Stimulated activated CD8-positive, alpha-beta memory T cell treated with anti-CD3 and anti-CD28 coated beads, Interleukin-2, amount 100 ng/mL, for 48 hours (primary cell): Measurements from ENCODE around the gene ITCH.

ENCODE experiments used
- DNase-seq, 2 donors: peaks; one replicate each; pipeline ENCODE4 v3.0.0-alpha.2; 2020; ENCODE audit warnings: low read depth in 2 of 2

The ITCH gene

DNA sequence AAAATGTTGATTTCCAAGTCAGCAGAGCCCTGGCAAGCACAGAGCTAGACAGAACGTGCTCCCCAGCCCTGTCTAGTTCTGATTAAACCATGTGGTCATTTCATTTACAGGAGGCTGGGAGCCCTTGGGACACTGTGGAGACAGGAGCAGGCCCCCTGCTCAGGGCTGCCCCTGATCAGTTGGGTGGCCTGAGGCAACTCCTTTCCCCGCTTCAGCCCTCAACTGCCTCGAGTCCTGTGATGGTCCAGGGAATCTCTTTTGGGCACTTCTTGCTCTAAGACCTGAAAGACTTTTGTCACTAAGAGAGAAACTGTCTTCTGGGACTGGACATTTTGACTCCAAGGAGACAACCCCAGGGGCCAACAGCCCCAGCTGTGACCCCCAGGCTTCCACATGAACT lies 166.7 kb downstream of the ITCH start:
- DNase-seq: no peak

DNA sequence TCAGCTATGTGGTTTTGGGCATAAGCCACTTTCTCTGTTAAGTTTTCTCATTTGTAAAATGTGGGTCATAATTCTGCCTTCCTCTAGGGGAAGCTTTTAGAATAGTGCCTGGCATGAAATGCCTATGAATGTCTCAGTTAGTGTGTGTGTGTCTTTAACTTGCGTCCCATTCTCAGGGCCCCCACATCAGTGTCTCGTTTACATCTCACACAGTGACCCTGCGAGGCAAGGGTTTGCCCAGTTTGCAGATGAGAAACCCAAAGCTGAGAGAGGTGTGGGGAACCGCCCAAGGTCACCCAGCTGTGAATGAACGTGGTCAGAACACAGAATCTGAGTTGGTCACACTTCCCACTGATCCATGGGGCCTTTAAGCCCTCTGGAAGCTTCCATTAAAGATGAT lies 167.3 kb downstream of the ITCH start:
- no peak for DNase-seq

DNA sequence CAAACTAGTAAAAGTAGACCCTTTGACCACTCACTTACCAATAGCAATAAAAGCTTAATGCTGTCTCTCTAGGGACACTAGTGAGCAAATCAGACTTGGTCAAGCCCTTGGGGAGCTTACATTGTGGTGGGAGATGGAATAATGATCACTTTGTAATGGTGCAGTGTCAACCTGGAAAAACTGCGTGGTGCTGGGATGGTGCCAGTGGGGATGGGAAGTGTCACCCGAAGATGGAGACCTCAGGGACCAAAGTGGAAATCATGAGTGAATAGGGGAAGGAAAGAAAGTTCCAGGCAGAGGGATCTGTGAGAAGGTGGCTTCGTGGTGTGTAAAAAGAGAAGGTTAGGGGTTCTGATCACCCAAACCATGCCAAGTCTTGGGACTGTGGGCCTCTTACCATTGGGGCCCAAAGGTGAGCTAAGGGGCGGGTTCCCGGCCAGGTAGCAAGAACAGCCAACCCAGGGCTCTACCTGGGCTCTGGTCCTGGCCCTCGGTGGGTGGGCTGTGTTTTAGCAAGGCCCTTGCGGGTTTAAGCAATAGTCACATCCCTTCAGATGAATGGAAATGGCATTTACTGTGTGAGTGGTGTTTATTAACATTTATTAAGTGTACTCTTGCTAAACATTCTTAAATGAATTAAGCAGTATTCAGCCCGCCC lies 168.7 kb downstream of the ITCH start:
- no peak for DNase-seq

DNA sequence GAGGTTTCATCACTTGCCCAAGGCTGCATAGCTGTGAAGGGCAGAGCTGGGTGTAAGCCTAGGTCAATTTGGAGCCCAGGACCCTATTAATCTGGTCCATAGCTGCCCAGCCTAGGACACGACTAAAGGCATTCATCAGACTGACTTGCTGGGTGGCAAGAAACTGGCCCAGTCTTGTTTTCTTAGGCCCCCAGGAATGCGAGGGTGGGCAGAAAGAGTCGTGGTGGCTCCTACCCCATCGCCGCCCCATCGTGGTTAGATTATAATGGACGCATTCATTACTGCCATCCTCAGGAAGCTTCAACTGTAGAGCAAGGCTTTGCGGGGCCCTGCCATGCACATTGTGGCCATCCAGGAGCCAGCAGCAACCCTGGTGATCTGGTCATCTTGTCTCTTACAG lies 169.2 kb downstream of the ITCH start:
- DNase-seq: no peak

DNA sequence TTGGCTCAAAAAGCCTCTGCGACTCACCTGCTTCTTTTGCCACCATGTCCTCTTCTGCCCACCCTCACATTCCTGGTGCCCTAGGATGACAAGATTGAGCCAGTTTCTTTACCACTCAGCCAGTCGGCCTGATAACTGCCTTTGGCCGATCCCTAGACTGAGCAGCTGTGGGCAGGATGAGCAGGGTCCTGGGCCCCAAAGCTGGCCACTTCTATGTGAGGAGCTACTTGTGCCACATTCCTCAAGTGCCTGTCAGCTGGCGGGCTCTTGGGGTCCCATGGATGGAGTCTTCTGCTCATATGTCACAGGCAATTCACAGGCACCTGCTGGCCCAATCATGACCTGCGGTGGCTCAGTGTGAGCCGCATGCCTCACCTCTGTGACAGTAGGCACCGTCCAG lies 169.7 kb downstream of the ITCH start:
- no peak for DNase-seq

DNA sequence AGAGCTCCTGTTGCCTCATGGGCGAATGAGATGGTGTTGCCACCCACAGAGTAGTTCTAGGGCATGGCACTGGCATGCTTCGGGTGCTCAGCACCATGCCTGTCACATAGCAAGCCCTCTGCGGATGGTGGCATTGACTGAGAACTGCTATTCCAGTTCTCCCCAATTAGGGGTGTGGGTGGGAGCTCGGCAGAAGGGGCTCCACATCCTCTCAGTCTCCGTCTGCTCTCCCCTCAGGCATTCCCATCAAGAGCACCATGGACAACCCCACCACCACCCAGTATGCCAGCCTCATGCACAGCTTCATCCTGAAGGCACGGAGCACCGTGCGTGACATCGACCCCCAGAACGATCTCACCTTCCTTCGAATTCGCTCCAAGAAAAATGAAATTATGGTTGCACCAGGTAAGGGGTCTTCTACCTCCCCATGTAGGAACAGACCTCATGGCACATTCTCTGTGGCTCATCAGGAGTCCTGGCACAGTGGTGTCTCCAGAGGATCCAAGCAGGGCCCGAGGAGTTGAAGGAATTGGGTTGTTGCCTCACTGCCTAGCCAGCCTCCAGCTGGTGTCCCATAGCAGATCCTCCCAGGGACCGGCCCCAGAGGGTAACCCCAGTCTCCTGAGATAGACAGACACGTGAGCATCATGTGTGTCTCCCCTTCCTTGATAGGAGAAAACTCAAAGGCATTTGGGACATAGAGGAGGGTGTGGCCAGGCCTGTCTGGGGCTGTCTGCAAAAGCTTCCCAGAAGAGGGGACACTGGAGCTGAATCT lies 171.5 kb downstream of the ITCH start:
- no peak for DNase-seq

DNA sequence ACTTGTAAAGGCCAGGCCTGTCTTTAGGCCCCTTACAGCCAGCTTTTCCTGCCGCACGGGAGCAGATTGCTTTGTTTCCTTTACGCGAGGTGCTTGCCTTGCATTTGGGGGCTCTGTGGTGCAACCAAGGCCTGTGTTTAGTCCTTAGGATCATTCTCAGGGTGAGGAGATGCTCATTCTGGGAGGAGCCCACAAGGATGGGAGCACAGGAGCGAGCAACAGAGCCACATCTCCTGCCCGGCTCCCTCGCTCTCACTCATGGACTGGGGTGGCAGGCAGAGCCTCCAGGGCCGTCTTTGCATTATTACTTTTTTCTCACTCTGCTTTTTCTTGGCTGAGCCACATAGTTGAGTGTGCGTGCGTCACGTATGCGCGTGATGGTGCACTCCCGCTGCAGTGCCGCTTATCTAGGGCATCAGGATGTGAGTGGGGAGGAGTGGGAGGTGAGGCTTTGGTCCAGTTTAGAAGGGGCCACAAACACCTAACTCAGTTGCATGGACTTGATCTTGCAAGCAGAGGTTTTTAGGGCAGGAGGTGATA lies 172.3 kb downstream of the ITCH start:
- no peak for DNase-seq

DNA sequence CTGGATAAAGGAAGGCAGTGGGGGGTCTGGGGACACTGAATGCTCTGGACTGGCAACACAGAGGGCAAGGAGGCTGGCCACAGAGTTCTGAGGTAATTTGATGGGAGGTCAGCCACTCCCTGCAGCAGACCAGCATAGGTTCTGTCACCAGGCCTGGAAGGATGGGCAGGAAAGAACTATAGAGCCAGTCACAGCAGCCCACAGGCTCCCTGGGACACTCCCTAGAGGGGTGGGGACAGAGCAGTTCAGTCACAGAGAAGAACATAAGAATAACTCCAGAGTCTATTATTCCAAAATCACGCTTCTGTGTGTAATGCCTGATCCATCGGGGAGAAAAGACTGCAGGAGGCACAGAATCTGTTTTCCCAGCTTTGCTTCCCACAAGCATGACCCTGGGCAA lies 172.8 kb downstream of the ITCH start:
- no peak for DNase-seq

DNA sequence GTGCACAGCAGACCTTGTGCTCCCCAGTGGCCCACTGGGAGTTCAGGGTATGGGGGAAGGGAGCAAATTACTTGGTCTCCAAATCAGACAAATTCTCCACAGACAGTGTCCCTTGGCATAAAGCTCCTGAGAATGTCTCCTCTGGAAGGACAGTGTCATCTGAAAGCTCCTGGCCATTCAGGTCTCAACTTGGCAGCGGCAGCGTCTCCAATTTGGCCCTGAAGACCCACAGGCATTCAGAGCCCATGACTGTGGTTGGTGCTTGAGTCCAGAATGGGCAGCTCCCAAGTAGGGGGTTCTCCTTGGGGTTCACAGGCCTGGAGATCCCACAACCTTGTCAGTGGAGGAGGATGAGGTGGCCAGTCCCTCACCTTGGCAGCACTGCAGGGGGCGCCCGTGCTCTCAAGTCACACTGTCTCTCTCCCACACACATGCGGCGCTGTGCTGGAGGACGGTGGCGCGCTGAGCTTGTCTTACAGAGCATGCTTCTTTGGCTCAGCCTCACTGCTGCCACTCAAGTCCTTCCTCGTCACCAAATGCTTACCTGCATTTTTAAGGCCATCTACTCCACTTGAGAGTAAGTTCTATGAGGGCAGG lies 173.8 kb downstream of the ITCH start:
- DNase-seq: peak in 1 of 2 donors; percentile 23

DNA sequence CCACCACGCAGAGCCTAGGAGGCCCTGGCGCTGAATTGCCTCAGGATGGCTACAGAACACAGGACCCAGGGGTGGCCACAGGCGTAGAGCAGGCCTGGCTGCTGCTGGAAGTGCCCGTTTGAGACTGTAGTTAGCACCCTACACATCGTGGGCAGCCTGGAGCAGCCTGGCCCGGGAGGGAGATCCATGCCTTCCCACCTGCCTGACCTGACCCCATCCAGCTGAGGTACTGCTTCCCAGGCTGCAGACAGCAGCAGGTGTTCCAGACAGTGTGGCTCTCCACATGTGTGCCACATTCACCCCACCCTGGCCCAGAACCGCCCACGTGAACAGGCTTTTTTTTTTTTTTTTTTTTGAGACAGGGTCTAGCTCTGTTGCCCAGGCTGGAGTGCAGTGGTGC lies 174.6 kb downstream of the ITCH start:
- no peak for DNase-seq

DNA sequence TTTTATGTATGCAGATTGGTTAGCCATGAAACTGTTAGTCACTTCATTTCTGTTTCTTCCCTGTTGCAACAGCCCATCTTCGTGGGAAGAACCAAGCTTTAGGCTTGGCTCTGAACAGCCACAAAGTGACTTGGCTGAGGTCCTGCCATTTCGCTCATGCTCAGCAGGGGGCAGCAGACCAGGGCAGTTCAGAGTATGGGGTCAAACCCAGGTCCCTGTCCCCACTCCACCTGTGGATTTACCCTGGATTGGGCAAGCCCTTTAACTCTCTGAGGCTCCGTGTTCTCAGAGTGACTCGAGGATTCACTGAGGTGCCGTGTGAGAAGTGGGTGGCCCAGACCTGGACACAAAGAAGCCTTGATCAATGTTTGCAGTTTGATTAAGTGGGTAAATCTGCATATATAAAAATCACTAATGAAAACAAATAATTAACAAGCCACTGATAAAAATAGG lies 175.6 kb downstream of the ITCH start:
- peak in 1 of 2 donors; percentile 50 for DNase-seq

DNA sequence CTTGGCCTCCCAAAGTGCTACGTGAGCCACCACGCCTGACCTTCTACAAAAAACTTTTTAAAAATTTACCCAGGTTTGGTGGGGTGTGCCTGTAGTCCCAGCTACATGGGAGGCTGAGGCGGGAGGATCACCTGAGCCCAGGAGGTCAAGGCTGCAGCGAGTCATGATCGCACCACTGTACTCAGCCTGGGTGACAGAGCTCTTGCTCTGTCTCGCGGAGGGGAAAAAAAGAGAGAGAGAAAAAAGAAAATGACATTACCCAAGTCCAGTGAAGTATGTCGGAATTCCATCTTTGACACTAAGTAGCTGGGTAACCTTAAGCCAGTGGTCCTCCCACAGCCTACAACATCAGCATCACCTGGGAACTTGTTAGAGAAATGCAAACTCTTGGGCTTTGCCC lies 176.7 kb downstream of the ITCH start:
- no peak for DNase-seq

DNA sequence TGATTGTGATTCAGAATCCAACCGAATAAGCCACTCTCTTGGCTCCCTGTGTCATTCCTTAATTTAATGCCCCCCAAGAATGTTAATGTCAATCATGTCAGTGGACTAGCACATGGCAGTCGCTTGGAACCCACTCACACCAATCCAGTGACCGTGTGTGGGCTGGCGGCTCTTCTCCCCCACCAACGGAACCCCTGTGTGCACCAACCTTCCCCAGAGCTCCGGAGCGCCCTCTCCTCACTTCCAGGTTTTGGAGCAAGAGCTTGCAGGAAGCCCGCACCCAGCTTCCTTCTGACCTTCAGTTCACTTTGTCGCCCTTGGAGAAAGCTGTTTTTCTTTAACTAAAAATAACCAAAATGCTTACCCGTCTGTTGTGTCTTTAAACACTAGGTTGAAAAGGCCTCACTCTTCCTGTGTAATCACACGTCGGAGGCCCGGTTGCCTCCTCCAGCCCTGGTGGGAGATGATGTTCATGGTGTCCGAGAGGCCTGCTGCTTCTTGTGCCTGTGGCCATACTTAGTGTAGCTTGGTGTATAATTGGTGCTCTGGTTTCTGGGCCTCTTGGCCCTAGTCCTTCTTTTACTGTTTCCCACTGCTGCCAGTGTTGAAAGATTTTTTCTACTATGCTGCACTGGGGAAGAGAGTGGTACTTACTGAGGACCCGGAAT lies 177.7 kb downstream of the ITCH start:
- DNase-seq: no peak

DNA sequence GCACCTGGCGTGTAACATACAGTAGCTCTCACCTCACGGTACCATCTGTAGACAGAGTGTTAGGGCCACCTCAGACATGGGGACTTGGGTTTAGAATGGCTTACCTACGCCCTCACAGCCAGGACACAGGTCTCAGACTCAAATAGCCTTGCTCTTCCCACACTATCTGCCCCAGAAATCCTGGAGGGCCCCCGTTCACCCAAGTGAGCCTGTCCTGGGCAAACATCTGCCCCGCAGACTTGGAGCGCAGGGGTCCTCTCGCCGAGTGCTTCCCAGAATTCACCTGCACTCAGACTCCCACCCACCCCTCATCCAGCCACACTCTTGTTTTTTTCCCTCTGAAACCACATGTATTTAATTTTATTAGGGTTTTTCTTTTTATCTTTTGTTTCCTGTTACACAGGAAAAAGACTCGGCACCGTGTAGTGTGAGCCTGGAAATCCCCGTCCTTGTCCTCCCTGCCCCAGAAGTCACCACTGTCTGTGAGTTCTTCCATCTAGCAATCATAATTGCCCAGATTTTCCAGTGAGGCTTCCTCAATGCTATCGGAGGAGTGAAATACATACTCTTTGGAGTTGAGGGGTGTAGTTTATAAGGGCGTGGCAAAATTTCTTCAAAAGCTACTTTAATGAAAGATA lies 178.3 kb downstream of the ITCH start:
- no peak for DNase-seq

DNA sequence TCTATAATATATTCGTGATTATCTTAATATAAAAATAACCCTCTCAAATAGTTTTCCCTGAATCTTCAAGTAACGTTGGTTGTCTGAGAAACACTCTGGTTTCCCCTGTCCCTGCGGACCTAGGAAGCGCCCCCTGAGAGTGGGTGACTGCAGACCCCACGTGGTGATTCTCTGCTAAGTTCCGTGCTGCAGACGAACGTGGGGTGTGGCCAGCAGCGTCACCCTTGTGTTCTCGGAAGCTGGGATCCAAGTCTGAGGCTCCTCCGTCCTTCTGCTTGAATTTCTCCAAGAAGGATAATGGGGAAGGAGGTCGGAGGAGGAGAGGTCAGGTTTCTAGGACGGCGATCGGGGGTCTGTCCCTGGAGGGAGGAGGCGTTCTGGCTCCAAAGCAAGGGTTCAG lies 178.8 kb downstream of the ITCH start:
- no peak for DNase-seq

DNA sequence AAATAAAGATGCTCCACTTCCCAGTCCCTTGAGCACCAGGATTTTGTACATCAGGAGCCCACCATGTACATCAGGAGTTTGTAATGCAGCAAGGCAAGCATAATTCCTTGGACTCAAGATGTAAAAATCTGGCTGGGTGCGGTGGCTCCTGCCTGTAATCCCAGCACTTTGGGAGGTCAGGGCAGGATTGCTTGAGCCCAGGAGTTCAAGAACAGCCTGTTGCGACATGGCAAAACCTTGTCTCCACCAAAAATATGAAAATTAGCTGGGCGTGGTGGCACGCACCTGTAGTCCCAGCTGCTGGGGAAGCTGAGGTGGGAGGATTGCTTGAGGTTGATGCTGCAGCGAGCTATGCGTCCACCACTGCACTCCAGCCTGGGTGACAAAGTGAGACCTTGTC lies 179.4 kb downstream of the ITCH start:
- no peak for DNase-seq

DNA sequence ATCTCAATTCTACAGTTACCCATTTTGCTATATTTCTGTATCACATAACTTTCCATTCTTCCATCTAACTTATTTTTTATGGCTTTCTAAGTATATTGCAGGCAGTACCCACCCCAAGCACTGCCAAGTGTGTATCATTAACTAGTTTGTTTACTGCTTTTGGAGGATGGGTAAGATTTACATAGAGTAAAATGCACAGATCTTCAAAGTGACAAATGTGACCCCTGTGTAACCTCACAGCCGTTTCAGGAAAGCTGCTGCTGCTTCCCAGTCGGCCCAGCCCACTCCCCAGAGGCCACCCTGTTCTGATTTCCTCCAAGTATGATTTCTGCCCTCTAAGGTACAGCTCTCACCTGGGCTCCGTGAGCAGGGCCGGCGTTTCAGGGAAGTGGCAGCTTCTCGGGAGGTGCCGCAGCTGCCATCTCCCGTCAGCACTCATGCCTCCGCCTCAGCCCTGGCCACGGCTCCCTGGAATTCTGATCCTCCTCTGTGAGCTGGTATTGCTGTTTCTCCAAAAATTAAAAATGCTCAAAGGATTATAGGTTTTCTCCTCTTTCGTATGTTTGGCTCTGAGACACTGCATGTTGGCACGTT lies 180.5 kb downstream of the ITCH start:
- DNase-seq: no peak

DNA sequence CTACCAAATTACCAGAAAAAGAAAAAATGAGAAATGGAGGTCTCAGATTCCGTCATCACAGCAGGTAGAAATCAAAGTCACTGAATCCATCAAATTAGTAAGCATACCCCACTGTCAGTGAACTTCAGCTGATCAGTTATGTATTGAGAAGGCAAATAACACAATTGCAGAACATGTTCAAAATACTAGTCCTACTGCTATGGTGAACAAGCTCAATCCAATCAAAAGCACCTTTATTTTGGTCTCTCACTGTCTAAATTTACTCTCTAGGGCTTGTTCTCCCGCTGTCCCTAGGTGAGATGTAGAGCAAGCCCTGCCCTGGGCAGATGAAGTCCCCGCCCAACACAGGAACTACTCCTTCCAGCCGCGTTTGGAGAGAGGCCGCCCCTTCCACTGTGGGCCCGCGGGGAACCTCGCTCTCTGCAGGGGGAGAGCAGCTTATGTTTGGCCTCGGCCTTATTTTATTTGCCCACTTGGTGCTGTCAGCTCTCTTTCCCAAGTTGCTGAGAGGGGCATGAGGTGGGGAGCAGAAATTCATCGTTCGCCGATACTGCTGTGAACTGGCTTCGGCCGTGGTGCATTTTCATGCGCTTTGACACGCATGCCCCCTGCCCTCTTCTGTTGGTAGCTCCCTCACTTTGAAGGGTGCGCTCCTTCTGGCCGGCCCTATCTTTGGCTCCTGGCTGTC lies 181.2 kb downstream of the ITCH start:
- no peak for DNase-seq

DNA sequence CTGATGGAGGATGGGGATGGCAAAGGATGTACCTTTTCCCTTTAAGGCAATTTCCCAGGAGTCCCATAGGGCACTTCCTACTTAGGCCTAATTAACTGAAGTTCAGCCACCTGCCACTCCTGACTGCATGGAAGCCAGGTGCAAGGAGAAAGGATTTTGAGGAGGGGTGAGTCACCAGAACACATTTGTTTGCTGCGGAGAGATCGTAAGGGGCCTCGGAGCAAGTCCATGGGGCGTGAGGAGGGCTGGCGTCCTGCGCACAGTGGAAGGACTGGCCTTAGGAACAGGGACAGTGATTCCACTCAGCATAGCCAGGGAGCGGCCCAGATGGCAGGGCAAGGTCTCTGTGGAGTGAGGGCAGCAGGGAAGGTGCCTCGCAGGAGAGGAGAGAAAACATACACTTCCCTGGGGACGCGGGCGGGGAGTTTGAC lies 183.7 kb downstream of the ITCH start:
- DNase-seq: no peak

DNA sequence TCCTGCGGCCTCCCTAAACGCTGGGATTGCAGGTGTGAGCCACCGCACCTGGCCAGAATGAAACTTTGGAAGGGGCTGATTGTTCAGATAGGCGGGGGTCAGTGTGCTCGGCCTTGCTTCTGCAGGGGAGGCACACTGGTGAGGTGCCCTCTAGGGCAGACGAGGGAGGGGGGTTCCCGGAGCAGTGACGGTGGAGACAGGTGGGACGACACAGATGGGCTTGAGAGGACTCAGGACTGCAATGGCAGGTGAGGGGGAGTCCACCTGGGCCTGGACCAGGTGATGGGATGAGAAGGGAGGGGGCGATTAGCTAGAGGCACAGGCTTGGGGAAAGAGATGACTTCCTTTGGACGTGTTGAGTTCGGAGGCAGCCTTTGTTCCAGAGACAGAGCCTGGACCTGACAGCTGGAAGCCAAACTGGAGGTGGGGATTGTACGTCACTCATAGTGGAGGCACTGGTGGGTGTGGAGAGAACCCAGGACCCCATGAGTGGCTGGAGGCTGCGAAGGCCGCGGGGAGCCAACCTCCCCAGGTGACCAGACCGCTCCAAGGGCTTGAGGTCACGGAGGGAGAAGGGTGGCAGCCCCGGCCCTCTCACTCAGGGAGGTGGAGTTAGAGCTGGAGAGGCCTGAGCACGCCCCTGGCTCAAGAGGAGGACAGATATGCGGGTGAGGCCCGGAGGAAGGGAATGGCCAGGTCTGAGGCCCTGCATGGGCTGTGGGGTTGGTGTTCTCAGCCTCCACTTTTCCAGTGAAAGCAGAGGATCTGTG lies 185.0 kb downstream of the ITCH start:
- DNase-seq: no peak
